ENCODE data around the gene SLC5A11.

SLC5A11 gene

DNA sequence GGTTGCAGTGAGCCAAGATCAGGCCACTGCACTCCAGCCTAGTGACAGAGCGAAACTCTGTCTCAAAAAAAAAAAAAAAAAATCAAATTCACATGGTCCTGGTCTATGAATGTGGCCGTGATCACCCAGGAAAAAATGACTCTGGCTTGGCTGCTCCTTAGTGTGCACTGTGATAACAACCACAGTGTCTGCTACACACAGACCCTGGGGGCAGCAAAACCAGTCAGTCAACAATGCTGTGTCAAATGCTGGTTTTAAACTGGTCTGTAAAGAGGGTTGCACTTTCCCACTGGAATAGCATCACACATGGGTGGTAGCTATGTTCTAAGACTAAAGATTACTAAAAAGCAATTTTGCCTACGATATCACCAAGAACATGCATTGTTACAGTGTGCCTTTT, 98.4 kb downstream of the SLC5A11 start:
- DNase-seq (ENCODE audit: low read depth): no peak
- H3K4me3 ChIP-seq (ENCODE audit: low read length): no peak overlapping the region
- TF ChIP-seq, protein P1, sequence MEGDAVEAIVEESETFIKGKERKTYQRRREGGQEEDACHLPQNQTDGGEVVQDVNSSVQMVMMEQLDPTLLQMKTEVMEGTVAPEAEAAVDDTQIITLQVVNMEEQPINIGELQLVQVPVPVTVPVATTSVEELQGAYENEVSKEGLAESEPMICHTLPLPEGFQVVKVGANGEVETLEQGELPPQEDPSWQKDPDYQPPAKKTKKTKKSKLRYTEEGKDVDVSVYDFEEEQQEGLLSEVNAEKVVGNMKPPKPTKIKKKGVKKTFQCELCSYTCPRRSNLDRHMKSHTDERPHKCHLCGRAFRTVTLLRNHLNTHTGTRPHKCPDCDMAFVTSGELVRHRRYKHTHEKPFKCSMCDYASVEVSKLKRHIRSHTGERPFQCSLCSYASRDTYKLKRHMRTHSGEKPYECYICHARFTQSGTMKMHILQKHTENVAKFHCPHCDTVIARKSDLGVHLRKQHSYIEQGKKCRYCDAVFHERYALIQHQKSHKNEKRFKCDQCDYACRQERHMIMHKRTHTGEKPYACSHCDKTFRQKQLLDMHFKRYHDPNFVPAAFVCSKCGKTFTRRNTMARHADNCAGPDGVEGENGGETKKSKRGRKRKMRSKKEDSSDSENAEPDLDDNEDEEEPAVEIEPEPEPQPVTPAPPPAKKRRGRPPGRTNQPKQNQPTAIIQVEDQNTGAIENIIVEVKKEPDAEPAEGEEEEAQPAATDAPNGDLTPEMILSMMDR (IDR thresholded peaks at IDR 0.05; ENCODE audit: insufficient read depth, low read depth, low read length, missing control alignments): no peak

DNA sequence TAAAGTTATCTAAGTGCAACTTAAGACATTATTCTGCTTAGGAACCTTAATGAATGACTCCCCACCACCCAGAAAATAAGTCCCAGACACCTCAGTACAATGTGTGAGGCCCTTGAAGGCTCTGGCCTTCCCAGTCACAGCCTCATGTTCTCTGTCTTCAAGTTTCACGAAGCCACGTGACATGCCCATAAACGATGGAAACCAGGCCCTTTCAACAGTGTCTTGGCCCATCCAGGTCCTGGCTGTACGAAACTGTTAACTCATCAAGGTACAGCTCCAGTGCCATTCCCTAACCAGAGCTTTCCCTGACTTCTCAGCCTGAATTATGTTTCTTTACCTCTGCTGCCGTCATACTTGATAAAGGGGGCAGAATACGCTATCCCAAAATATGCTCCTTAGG, 100.4 kb downstream of the SLC5A11 start:
- TF ChIP-seq, protein P1 (IDR thresholded peaks at IDR 0.05; ENCODE audit: insufficient read depth, low read depth, low read length, missing control alignments): no peak
- no peak overlapping the region for H3K4me3 ChIP-seq (ENCODE audit: low read length)
- DNase-seq (ENCODE audit: low read depth): no peak

DNA sequence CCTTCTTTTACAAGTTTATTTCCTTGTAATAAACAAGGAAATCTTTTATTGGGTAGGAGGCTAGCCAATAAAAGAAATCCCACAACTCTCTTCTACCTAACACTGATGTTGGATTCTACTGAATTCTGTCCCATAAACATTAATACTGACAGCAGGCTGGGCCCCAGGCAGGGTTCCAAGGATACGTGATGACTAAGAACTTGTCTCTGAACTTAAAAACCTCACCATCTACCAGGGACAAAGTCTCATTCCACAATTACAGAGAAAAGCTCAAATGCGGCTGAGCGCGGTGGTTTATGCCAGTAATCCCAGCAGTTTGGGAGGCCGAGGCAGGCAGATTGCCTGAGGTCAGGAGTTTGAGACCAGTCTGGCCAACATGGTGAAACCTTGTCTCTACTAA, 104.5 kb downstream of the SLC5A11 start:
- no peak for DNase-seq (ENCODE audit: low read depth)
- TF ChIP-seq, protein P1 (IDR thresholded peaks at IDR 0.05; ENCODE audit: insufficient read depth, low read depth, low read length, missing control alignments): no peak

DNA sequence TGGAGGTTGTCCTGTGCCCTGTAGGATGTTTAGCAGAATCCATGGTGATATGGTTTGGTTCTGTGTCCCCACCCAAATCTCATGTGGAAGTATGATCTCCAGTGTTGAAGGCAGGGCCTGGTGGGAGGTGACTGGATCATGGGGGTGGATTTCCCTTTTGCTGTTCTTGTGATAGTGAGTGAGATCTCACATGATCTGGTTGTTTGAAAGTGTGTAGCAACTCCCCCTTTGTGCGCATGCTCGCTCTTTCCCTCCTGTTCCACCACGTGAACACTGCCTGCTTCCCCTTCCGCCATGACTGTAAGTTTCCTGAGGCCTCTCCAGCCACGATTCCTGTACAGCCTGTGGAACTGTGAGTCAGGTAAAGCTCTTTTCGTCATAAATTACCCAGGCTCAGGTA, 107.5 kb downstream of the SLC5A11 start:
- no peak overlapping the region for H3K4me3 ChIP-seq (ENCODE audit: low read length)
- no peak for DNase-seq (ENCODE audit: low read depth)
- TF ChIP-seq, protein P1 (IDR thresholded peaks at IDR 0.05; ENCODE audit: insufficient read depth, low read depth, low read length, missing control alignments): no peak

More for the DNA sequence above, 104.5 kb downstream of the SLC5A11 start:
- no peak overlapping the region for H3K4me3 ChIP-seq (ENCODE audit: low read length)

DNA sequence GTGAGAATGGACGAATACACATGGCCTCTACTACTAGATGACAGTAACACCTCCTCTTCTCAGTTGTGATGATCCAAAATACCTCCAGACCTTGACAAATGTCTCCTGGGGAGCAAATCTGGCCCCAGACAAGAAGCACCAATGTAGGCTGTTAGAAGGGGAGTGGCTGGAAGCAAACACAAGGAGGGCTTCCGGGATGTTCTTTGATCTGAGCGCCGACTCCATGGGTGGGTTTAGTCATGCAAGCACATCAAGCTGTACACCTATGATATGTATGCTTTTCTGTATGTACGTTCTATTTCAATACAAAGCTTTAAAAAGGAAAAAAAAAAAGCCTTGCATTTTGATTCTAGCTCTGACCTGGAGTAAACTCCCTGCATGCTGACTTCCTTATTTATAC, 108.0 kb downstream of the SLC5A11 start:
- TF ChIP-seq, protein P1 (IDR thresholded peaks at IDR 0.05; ENCODE audit: insufficient read depth, low read depth, low read length, missing control alignments): no peak
- DNase-seq (ENCODE audit: low read depth): no peak
- no peak overlapping the region for H3K4me3 ChIP-seq (ENCODE audit: low read length)

DNA sequence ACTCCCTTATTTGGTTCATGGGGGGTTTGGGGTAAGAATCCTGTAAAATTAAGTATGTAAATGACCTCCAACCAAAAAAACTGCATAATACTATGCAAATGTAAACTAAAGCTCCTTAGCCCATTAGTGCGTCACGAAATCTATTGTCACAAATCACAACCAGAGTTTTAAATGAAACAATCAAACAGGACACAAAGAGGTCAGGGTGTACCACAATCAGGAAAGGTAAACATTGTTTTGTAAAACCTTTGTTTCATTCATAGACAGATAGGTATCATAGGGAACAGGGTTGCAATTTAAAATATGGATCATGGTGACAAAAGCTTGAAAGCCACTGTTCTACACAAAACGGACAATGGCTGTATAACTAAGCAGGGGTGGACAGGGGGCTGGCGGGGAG, 108.4 kb downstream of the SLC5A11 start:
- no peak for DNase-seq (ENCODE audit: low read depth)
- TF ChIP-seq, protein P1 (IDR thresholded peaks at IDR 0.05; ENCODE audit: insufficient read depth, low read depth, low read length, missing control alignments): no peak

DNA sequence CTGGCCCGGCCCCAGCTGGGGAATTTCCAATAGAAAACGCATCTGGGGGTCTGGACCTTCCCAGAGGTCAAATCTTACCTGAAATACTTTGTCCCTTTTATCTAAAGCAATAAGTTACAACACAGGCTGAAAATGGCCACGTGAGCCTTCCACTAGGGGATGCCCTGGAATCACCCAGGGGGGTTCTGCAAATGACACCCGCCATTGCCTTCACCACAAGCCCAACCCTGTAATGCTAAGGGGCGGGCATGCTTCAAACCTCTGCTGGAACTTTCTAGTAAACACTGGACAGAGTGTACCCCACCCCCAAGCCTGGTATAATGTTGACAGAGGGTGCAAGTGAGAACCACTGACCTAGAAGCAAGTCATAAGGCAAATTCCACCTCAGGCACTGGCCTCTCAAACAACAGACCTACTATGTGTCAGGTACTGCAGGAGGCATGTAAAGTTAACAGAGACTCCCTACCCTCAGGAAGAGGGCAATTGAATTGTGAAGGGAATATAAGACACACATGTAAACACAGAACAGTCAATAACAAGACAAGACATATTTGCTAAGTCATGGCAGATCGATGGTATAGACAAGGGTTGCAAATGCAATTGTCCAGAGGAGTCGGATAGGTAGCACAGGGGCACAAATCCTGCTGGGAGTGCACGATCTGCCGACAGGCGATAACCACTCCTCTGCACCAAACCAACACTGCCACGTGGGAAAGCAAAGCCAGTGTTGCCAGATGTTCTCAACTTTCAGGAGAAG, 110.4 kb downstream of the SLC5A11 start:
- H3K4me3 ChIP-seq (ENCODE audit: low read length): no peak overlapping the region

More for the DNA sequence above, 108.4 kb downstream of the SLC5A11 start:
- no peak overlapping the region for H3K4me3 ChIP-seq (ENCODE audit: low read length)

More for the DNA sequence above, 110.4 kb downstream of the SLC5A11 start:
- DNase-seq (ENCODE audit: low read depth): no peak
- TF ChIP-seq, protein P1 (IDR thresholded peaks at IDR 0.05; ENCODE audit: insufficient read depth, low read depth, low read length, missing control alignments): no peak
